Activated CD8-positive, alpha-beta memory T cell treated with anti-CD3 and anti-CD28 coated beads, Interleukin-2, amount 50 U/mL, for 1 hour (primary cell): ENCODE results near the gene HSPB6.
"Not testable (repeated sequence)": the region's sequence is repeated elsewhere in the genome, so short reads cannot be mapped to it uniquely, and the experiment has no call there.

ENCODE experiments used
- DNase-seq: peaks from one replicate; pipeline ENCODE4 v3.0.0-alpha.2; 2020; ENCODE audit errors: extremely low read depth

Gene HSPB6

DNA sequence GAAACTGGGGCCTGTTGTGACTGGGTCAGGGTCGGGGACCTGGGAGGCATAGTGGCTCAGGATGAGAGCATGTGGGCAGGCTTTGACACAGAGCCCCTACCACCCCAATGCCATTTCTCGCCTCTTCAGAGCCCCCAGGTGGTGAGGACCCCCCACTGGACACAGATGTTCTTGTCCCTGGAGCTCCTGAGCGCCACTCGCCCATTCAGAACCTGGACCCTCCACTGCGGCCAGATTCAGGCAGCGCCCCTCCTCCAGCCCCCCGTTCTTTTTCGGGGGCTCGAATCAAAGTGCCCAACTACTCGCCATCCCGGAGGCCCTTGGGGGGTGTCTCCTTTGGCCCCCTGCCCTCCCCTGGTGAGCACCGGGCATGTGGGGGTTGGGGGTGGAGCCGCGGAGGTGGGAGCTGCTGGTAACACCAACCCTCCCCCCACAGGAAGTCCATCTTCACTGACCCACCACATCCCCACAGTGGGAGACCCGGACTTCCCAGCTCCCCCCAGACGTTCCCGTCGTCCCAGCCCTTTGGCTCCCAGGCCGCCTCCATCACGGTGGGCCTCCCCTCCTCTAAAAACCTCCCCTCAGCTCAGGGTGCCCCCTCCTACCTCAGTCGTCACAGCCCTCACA lies 24.9 kb downstream of the HSPB6 start:
- DNase-seq = no peak

DNA sequence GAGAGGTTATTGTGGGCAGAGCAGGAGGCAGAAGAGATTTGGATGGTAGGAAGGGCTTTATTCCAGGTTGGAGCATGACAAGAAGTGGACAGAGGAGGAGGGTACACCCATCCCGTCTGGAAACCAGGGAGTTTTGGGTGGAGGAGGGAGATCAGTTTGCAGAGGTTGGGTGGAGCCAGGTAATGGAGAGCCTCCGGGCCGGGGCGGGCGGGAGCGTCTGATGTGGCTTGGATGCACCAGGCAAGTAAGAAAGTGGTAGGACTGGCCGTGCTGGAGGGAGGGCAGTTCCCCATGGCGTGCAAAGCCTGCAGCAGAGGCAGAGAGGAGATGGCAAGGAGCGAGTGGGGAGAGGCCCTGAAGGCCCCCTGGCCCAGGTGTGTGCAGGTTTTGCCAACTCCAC lies 25.5 kb downstream of the HSPB6 start:
- DNase-seq = no peak

DNA sequence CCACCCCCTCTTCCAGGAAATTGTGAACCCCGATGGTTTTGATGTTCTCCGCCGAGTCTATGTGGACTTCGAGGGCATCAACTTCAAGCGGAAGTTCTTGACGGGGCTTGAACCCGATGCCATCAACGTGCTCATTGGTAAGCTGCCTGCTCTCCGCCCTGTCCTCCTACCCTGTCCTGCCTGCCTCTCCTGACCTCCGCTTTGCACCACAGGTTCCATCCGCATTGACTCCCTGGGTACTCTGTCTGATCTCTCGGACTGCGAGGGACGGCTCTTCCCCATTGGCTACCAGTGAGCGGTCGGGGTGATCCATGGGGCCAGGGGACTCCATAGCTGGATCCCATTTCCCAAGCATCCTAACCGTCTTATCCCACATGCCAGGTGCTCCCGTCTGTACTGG lies 26.5 kb downstream of the HSPB6 start:
- DNase-seq = no peak

- no peak for DNase-seq
These were observed 27.1 kb downstream of the HSPB6 start for GRCh38 chr19:35729763-35730162.

GRCh38 chr19:35729021-35729420 lies 27.8 kb downstream of the HSPB6 start:
- no peak for DNase-seq

DNA sequence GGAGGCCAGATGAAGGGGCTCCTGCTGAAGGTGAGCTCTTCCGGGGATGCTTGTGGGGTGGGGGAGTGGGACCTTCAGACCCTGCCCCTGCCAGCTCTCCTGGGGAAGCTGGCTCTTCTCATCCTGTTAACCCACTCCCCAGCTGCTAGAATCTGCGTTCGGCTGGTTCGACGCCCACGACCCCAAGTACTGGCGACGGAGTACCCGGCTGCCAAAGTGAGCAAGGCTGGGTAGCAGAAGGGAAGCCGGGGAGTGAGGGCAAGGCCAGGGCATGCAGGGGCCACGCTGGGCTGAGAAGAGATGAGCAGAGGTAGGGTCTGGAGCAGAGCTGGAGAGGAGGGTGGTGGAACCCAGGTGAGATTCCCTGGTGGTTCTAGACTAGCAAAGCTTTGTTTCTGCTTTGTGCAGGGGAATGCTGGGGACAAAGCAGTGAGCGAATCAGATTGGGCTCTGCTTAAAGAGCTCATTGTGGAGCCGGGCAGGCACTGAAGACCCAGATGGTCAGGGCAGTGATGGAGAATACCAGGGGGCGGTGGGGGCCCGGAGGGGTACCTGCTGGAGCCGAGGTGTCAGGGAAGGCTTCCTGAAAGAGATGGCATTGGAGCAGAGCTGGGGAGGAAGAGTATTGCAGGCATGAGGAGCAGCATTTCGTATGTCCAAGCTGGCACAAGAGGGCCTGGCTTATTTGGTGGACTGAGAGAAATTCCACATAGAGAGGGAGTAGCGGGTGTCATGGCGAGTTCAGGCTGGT lies 28.7 kb downstream of the HSPB6 start:
- no peak for DNase-seq

GRCh38 chr19:35727053-35727955 lies 29.5 kb downstream of the HSPB6 start:
- DNase-seq = no peak

GRCh38 chr19:35725216-35725861 lies 31.5 kb downstream of the HSPB6 start:
- no peak for DNase-seq

DNA sequence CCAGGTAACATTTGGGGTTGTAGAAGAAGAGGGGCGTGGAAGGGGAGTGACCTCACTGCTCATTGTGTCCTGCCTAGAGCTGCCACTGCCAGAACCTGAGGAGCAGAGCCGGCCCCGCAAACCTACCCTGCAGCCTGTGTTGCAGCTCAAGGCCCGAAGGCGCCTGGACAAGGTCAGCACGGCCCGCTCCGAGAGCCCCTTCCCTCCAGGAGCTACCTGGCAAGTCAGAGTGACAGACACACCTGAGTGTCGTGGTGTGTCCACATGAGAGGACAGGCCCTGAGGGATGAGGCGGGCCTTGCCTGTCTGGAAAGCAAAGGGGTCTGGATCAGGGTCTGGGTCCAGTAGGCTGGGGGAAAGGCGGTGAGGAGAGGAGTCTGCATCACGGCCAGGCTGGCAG lies 32.3 kb downstream of the HSPB6 start:
- DNase-seq = no peak

DNA sequence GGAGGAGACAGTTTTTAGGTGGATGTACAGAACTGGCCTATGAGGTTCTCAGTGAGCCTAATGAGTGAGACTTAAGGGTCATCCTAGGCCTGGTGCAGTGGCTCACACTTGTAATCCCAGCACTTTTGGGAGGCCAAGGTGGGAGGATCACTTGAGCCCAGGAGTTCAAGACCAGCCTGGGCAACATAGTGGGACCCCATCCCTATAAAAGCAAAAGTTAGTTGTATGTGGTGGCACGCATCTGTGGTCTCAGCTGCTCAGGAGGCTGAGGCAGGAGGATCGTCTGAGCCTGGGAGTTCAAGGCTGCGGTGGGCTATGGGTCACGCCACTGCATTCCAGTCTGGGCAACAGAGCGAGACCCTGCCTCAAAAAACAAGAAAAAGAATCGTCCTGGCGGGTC lies 32.7 kb downstream of the HSPB6 start:
- DNase-seq = not testable (repeated sequence)

- DNase-seq = no peak
These were observed 33.2 kb downstream of the HSPB6 start for GRCh38 chr19:35723671-35724070.

- no peak for DNase-seq
These were observed 33.9 kb downstream of the HSPB6 start for GRCh38 chr19:35722897-35723296.

DNA sequence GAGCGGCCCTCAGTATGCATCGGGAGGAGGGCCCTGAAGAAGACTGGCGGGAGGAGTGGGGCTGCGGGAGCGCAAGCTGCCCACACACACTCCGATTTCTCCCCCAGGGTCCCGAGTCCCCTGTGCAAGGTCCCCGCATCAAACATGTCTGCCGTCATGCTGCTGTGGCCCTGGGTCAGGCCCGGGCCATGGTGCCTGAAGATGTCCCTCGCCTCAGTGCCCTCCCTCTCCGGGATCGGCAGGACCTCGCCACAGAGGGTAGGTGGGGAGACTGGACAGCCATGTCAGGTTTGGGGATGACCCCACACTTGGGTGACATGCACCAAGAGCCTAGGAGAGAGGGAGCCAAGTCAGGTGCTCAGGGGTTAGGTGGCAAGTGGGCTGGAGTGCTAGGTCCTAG lies 34.4 kb downstream of the HSPB6 start:
- DNase-seq = no peak

DNA sequence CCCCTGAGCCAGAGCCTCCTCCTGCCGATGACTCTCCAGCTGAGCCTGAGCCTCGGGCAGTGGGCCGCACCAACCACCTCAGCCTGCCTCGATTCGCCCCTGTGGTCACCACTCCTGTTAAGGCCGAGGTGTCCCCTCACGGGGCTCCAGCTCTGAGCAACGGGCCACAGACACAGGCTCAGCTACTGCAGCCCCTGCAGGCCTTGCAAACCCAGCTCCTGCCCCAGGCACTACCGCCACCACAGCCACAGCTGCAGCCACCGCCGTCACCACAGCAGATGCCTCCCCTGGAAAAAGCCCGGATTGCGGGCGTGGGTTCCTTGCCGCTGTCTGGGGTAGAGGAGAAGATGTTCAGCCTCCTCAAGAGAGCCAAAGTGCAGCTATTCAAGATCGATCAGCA lies 35.5 kb downstream of the HSPB6 start:
- DNase-seq = no peak

DNA sequence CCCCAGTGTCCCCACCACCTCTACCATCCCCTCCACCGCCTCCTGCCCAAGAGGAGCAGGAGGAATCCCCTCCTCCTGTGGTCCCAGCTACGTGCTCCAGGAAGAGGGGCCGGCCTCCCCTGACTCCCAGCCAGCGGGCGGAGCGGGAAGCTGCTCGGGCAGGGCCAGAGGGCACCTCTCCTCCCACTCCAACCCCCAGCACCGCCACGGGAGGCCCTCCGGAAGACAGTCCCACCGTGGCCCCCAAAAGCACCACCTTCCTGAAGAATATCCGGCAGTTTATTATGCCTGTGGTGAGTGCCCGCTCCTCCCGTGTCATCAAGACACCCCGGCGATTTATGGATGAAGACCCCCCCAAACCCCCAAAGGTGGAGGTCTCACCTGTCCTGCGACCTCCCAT lies 36.2 kb downstream of the HSPB6 start:
- no peak for DNase-seq

- DNase-seq = no peak
These were observed 36.7 kb downstream of the HSPB6 start for GRCh38 chr19:35720163-35720524.

DNA sequence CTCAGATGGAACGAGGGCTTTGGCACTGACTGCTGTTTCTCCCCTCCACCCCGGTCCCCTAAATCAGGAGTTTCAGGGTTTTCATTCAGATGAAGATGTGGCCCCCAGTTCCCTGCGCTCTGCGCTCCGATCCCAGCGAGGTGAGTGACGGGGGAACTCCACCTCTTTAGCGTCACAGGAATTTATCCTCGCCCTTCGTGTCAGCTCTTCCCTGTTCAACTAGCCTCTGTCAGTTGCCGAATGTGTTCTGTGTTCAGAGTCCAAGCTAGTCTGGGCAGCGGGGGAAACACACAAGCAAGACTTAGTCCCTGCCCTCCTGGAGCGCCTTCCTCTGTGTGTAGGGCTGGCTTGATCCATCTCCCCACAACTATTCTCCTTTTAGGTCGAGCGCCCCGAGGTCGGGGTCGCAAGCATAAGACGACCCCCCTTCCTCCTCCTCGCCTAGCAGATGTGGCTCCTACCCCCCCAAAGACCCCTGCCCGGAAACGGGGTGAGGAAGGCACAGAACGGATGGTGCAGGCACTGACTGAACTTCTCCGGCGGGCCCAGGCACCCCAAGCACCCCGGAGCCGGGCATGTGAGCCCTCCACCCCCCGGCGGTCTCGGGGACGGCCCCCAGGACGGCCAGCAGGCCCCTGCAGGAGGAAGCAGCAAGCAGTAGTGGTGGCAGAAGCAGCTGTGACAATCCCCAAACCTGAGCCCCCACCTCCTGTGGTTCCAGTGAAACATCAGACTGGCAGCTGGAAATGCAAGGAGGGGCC lies 37.2 kb downstream of the HSPB6 start:
- no peak for DNase-seq

DNA sequence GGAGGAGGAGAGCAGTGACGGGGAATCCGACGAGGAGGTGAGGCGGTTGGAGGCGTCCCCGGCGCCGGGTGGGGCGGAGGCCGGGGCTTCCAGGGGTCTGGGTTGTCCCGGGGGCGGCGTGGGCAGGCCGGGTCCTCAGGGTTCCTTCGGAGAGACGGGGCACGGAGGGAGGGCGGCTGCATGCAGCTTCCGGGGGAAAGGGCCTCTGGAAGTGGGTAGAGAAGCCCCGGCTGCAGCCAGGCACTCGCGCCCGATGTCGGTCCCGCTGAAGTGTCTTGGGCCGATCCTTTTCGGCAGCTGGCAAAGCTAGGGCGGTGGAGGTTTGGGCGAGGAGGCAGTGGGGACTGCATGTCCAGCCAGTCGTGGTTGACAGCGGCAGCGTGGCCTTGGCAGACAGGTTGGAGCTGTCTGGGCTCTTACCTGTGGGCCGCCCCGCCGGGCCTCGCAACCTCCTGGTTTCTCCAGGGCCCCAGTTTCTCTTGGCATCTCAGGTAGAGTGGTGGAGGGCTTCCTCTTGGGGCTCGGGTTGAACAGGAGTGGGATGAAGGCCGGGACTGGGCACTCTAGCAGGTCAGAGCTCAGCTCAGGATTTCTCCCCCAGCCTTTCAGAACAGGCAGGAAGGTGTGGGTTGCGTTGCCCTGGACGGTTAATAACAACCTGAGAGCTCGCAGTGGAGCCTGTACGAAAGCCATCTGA lies 38.3 kb downstream of the HSPB6 start:
- no peak for DNase-seq

DNA sequence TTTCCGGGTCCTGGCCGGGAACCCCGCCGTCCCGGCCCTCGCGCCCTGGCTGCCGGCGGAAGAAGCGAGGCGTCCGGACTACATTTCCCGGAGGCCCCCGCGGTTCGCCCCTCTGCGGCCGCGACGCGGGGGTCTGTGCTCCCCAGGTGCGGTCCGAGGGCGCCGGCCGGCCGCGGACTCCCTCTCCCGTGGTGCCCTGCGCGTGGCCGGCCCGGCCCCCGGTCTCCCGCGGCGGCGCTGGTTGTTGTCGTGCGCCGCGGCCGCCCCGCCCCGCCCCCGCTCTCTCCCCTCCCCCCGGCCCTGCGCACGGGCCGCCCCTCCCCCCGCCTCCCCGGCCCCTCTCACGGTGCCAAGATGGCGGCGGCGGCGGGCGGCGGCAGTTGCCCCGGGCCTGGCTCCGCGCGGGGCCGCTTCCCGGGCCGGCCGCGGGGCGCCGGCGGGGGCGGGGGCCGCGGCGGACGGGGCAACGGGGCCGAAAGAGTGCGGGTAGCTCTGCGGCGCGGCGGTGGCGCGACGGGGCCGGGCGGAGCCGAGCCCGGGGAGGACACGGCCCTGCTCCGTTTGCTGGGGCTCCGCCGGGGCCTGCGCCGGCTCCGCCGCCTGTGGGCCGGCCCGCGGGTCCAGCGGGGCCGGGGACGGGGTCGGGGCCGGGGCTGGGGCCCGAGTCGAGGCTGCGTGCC lies 39.0 kb downstream of the HSPB6 start, which contains the start of gene KMT2B:
Gene KMT2B (plus strand): TSS at position 339 of the 680 bp plus-strand sequence. CDS start 16 bp downstream, at position 355.
- no peak for DNase-seq
